ENCODE data around the gene WNT8B.

GRCh38 chr10:100413173-100413572, 49.6 kb upstream of the WNT8B start:
- TF ChIP-seq EZH2 (IDR thresholded peaks at IDR 0.05; ENCODE audit: insufficient read depth, poor library complexity, severe bottlenecking) (no peak), EZH2phosphoT487 (IDR thresholded peaks at IDR 0.05; ENCODE audit: insufficient read depth, low read depth) (no peak)
